ENCODE data around the gene USP6. TPM values are rescaled to one million over a fixed set of nuclear protein-coding genes. Genes with fewer than 3 reads are reported as not detected.

The USP6 gene
- total RNA-seq, 1 donor from 2014 or later = 4.7 TPM

GRCh38 chr17:5097101-5097834 is 18.6 kb upstream of the USP6 start:
- H3K4me1 Mint-ChIP-seq (ENCODE audit: low read depth, unreplicated experiment) = no peaks in the 10 kb centered on the region
- H3K4me3 Mint-ChIP-seq (ENCODE audit: unreplicated experiment) = peak overlapping the region; percentile 90
- no peak for TF ChIP-seq CTCF (IDR thresholded peaks at IDR 0.05; ENCODE audit: partially characterized antibody, unreplicated experiment)
- peaks cover 37% of the 10 kb centered on the region for H3K9me3 Mint-ChIP-seq (ENCODE audit: unreplicated experiment)
- peaks cover 40% of the 10 kb centered on the region for H3K36me3 Mint-ChIP-seq (ENCODE audit: unreplicated experiment)
- peak; percentile 83 for DNase-seq
- peaks cover 12% of the 10 kb centered on the region for H3K27me3 Mint-ChIP-seq (ENCODE audit: unreplicated experiment)
- peak overlapping the region; percentile 48 for H3K27ac Mint-ChIP-seq (ENCODE audit: unreplicated experiment)

GRCh38 chr17:5099271-5099670 is 16.6 kb upstream of the USP6 start:
- Mint-ChIP-seq H3K4me3 (ENCODE audit: unreplicated experiment) (no peak overlapping the region), H3K4me1 (ENCODE audit: low read depth, unreplicated experiment) (no peaks in the 10 kb centered on the region), H3K9me3 (ENCODE audit: unreplicated experiment) (peaks cover 29% of the 10 kb centered on the region), H3K27ac (ENCODE audit: unreplicated experiment) (no peak overlapping the region), H3K36me3 (ENCODE audit: unreplicated experiment) (peaks cover 20% of the 10 kb centered on the region), H3K27me3 (ENCODE audit: unreplicated experiment) (peaks cover 9% of the 10 kb centered on the region)
- no peak for DNase-seq
- no peak for TF ChIP-seq CTCF (IDR thresholded peaks at IDR 0.05; ENCODE audit: partially characterized antibody, unreplicated experiment)

- Mint-ChIP-seq H3K4me3 (ENCODE audit: unreplicated experiment) (no peak overlapping the region), H3K27ac (ENCODE audit: unreplicated experiment) (no peak overlapping the region), H3K9me3 (ENCODE audit: unreplicated experiment) (peaks cover 22% of the 10 kb centered on the region), H3K27me3 (ENCODE audit: unreplicated experiment) (peaks cover 9% of the 10 kb centered on the region), H3K4me1 (ENCODE audit: low read depth, unreplicated experiment) (no peaks in the 10 kb centered on the region), H3K36me3 (ENCODE audit: unreplicated experiment) (peaks cover 15% of the 10 kb centered on the region)
- TF ChIP-seq CTCF (IDR thresholded peaks at IDR 0.05; ENCODE audit: partially characterized antibody, unreplicated experiment) = no peak
- DNase-seq = no peak
Measured at GRCh38 chr17:5100832-5101231, 15.0 kb upstream of the USP6 start.

GRCh38 chr17:5110816-5111215 is 5.0 kb upstream of the USP6 start:
- no peak for TF ChIP-seq CTCF (IDR thresholded peaks at IDR 0.05; ENCODE audit: partially characterized antibody, unreplicated experiment)
- H3K27me3 Mint-ChIP-seq (ENCODE audit: unreplicated experiment) = peaks cover 18% of the 10 kb centered on the region
- peak overlapping the region; percentile 86 for H3K27ac Mint-ChIP-seq (ENCODE audit: unreplicated experiment)
- no peak for DNase-seq
- peaks cover 9% of the 10 kb centered on the region for H3K9me3 Mint-ChIP-seq (ENCODE audit: unreplicated experiment)
- H3K4me1 Mint-ChIP-seq (ENCODE audit: low read depth, unreplicated experiment) = no peaks in the 10 kb centered on the region
- peaks cover 28% of the 10 kb centered on the region for H3K36me3 Mint-ChIP-seq (ENCODE audit: unreplicated experiment)
- peak overlapping the region; percentile 90 for H3K4me3 Mint-ChIP-seq (ENCODE audit: unreplicated experiment)

GRCh38 chr17:5111402-5112204 is 4.2 kb upstream of the USP6 start, which contains the start of gene ZNF232:
ZNF232 (minus strand) TSS chr17:5111878; CDS start chr17:5111822, 56 bp downstream.
- Mint-ChIP-seq H3K27ac (ENCODE audit: unreplicated experiment) (peak within 1 kb of the TSS; percentile 86), H3K36me3 (ENCODE audit: unreplicated experiment) (peaks cover 20% of the 10 kb centered on the region), H3K4me3 (ENCODE audit: unreplicated experiment) (peak within 1 kb of the TSS; percentile 90), H3K4me1 (ENCODE audit: low read depth, unreplicated experiment) (no peaks in the 10 kb centered on the region), H3K9me3 (ENCODE audit: unreplicated experiment) (peaks cover 9% of the 10 kb centered on the region), H3K27me3 (ENCODE audit: unreplicated experiment) (peaks cover 18% of the 10 kb centered on the region)
- DNase-seq = peak; percentile 97
- no peak for TF ChIP-seq CTCF (IDR thresholded peaks at IDR 0.05; ENCODE audit: partially characterized antibody, unreplicated experiment)

Data from glutamatergic neuron (in vitro differentiated cells).